Activated effector memory CD4-positive, alpha-beta T cell treated with anti-CD3 and anti-CD28 coated beads, Interleukin-2, amount 50 U/mL, for 16 hours (primary cell): ENCODE data around the gene GRAMD2A.

ENCODE experiments used
- DNase-seq: peaks from one replicate; pipeline ENCODE4 v3.0.0-alpha.2; 2020

Gene GRAMD2A

DNA sequence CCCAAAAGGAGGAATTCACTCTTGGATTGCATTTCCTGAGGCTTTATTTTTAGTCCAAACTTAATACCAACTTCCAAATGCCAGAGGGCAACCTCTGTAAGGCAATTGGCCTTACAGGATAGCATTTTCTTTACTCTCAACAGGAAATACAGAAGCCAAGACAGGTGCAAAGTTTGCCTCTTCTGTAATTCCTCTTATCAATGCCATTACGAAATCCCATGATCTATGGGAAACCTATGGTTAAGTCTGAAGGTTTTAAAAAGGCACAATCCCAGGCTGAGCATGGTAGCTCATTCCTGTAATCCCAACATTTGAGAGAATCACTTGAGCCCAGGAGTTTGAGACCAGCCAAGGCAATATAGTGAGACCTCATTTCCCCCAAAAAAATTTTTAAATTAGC lies 18.5 kb upstream of the GRAMD2A start:
- no peak for DNase-seq

DNA sequence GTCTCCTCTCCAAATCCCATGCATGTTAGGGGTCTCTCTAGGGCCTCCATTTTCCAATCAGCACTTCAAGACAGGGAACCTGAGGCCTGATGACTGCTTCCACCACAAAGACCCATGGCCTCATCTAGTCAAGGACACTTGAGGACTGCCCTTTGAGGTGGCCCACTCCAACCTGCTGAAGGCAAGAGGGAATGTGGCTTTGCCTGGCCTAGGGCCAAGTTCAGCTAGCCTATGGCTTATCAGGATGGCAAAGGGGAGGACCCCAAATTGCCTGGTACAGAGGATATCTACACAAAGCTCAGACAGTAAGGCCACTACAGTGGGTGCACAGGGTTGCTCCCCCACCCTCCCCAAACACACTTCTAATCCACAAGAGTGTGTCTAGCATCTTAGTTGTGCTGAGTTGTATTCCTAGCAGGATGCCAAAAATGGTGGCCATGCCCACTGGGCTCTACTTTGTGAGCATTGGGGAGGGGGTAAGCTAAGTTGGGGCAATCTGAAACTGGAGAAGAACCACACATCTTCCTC lies 10.0 kb upstream of the GRAMD2A start:
- no peak for DNase-seq

DNA sequence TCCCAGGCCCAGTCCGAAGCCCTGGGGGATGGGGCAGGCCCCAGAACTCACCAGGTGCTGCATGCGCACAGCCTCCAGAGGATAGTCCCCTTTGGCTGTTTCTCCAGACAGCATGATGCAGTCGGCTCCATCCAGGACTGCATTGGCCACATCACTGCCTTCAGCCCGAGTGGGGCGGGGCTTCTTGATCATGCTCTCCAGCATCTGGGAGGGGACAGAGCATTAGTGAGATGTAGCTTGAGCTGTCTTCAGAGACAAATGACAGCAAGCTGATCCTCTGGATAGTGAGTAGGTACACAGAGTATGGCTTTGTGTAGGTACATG lies 9.1 kb upstream of the GRAMD2A start:
- no peak for DNase-seq

DNA sequence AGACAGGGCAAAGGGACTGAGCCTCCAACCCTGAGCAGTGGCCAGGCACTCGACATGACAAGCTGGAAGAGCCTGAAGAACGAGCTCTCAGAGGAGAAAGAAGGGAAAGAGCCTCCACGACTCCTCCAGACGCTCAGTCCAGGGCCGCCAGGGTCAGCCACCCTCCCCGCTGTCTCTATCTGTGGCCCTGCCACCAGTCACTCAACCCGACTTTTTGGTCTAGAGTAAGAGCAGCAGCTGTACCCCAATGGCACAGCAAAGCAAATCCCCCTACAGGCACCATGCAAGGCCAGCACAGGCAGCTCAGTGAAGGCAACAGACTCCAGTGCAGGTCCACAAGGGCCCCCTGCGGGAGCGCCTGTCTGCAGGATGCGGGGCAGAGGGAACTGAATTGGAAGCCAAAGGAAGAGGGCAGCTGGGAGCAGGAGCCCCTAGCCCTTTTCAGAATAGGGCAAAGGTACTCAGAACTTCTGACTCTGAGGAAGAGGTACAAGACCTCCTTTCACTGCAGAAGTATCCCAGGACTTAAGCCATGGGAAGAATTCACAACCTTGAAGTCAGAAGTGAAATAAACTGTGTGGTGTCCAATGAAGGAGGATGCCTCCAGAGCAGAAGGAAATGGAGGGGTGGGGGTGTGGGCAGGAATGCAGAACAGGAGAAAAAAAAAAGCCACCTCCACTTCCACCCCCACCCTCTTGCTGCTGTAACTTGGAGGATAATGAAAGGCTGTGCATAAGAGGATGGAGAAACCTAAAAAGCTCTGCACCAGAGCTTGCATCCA lies 8.5 kb upstream of the GRAMD2A start:
- DNase-seq, result no peak

DNA sequence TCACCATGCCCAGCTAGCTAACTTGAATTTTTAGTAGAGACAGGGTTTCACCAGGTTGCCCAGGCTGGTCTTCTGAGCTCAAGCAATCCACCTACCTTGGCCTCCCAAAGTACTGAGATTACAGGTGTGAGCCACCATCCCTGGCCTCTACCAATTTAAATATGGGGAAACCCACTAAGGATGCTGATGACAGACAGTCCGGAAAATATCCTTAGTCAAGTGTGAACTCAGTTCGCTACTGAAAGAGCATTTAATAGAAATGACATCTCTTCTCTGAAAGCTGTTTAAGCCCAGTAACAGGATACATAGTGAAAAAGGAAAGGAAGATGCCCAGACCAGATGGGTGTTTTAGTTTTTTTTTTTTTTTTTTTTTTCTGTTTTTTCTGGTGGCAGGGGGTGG lies 7.7 kb upstream of the GRAMD2A start:
- no peak for DNase-seq

DNA sequence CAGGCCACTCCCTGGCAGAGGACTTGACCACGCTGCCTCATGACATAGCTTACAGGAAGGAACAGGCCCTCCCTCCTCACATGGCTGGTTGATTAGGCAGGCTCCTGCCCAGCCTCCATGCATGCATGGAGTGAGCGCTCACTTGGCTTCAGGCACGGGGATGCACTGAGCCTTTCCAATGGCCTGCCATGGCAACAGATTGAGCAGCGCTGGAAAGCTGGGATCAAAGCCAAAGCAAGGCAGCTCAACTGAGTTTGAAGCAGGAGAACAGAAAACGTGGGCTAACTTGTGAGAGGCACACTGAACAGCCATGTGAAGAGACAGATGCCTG lies 5.9 kb upstream of the GRAMD2A start:
- no peak for DNase-seq

DNA sequence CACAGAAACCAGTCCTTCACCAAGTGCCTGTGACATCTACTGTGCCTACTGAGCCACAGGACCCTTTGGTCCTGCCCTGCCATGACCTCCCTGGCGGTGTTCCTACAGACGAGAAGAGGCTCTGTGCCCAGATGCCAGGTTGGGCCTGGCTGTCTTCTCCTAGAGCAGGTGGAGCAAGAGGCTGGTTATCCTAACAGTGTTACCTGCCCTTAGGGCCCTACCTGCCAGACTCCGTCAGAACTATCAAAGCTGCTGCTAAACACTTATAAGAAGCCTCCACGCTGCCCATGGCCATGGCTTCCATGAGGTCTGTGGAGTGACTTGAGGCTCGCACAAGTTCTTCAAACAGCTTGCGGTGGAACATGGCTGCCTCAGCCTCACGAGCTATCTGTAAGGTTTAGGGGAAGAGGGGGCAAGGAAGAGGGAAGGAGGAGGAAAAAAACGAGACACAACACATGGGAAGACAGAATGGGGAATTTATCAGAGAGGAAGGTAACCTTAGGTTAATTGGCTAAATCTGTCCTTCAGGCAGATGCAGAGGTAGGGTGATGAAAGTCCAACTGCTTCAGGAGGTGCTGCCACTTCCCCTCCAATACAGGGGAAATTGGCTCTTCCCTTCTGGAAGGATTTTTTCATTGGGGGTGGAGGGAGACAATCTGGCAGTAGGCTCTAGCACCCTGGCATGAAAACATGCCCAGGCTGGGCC lies 5.4 kb upstream of the GRAMD2A start:
- DNase-seq, result no peak

DNA sequence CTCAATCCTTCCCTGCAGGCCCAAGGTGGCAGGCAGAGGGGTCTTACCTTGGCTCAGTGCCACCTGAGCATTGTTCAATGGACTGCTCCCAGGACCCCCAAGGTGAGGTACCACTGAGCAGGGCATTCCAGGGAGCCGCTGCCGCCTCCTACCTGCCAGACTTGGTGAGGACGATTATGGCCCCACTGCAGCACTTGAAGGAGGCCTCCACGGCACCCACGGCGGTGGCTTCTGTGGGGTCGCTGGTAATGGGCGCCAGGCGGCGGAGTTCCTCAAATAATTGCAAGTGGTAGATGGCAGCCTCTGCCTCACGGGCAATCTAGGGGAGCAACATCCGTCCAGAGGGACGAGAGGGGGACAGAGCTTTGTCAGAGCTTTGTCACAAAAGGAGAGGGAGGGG lies 4.7 kb upstream of the GRAMD2A start:
- DNase-seq, result no peak

DNA sequence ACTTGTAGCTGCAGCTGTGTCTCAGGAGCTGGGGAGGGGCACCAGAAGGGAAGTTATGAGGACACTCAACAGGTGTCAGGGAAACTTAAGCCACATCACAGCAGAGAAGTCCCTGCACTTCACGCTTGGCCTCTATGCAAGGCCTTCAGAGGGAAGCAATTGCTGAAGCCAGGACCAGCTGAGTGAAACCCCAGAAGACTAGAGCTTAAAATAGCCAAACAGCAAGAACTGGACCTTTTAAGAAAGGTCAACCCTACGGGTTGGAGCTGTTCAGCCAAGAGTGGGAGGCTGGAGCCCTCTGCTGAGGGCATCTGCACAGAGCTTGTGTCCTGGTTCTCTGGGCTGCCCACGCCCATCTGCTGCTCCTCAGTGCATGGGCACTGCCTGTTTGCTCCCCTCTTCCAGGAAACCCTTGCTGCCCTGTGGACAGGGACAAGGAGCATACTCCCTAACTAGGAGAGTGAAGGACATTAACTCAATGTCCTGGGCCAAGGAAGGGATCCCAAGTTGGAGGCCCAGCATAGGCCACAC lies 3.9 kb upstream of the GRAMD2A start:
- DNase-seq, result no peak

DNA sequence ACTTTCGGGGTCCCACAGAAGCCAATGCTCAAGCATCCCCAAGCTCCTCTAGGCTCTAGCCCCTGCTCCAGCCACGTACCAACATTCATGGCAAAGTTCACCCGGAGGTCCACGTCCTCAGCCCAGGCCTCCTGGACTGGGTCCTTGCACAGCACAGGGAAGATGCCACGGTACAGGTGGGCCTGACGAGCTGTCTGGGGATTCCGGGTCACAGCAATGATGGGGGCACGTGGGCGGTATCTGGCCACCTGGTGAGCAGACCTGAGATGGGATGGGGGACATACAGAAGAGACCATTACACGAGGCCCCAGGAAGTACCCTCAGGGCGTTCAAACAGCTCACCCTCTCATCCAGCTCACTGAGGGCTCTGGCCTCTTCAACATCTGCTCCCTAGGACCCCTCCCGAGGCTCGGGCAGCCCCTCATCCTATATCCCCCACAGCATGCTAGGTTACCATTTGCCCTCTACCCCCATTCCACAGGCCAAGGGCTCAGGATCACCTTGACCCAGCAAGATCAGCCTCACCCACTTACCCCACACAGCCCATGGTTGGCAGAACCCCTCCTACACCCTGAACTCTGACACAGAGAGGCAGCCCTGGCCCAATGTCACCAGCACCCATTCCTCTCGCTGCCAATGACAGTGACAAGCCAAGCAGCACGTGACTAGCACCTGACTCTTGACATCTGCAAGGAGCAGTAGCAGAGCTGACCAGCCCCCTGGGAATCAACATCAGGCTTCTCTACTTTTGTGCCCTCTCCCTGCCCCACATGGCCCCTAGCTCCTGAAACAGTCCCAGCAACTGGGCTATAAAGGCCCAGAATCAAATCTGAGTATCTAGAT lies 3.0 kb upstream of the GRAMD2A start:
- DNase-seq, result no peak

DNA sequence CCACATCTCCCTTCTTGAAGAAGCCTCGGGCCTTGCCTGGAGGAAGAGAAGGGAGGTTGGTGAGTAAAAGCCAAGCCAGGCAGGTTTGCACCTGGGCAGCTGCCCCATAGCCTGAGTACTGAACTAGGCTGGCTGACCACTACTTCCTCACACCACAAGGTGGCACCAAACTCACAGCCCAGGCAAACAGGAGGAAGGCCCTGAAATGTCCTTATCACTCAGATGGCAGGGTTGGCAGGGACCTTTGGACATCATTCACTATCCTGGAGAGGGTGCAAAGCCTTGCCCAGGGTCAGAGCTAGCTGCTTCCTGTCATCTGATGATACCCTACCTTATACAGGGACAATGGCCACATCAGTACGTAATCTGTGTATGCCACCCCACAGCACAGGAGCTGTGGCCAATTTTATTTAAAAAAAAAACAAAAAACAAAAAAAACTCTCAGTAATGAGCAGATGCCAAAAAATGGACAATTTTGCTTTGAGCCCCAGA lies 2.2 kb upstream of the GRAMD2A start:
- peak; percentile 89 for DNase-seq

DNA sequence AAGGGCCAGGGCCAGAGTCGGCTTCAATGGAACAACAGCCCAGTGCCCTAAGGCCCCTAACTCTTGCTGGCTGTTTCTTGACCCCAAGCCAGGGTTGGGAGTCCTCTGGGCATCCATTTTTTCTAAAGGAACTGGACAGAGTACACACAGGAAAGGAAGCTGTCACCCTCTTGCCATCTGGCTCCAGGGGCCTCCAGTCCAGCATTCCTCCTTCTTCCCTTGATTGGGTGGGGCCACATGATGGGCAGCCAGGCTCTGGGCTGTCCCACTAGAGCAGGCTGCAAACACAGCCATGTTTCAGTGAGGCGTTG lies 1.6 kb upstream of the GRAMD2A start:
- DNase-seq, result no peak

DNA sequence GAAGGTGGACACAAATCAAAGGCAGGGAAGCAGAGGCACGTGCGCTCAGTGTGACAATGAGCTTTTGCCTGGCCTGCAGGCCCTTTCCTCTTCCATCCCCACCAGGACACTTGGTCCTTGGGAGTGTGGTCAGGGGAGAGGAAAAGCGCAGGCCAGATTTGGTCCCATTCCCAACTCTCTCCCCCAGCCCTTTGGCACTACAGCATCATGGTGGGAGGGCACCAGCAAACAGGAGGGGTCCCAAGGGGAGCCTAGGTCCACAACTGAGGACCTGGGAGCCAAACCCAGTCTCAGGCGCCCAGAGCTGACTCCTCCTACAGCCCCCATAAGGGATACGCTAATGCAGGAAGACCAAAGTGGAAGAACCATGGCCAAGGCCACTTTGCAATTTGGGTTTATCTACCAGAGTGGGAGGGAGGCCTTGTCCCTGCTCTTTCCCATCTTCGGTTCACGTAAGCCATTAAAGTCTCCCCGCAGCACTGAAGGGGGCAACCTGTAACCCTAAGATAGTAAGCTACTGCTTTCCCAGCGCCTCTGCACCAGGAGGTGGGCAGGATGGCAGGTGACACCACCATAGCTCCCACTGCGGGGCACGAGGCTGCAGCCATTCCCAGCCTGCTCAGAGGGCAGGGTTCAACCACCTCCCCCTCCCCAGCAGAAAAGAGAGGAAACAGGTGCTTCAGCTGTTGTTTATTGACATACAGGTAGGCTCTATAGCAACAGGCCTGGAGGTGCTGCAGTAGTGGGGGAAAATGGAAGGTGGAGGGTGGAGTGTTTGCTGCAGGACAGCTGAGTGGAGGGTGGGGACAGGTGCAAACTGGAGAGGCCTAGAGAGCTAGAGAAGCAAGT lies 993 bp upstream of the GRAMD2A start:
- no peak for DNase-seq

DNA sequence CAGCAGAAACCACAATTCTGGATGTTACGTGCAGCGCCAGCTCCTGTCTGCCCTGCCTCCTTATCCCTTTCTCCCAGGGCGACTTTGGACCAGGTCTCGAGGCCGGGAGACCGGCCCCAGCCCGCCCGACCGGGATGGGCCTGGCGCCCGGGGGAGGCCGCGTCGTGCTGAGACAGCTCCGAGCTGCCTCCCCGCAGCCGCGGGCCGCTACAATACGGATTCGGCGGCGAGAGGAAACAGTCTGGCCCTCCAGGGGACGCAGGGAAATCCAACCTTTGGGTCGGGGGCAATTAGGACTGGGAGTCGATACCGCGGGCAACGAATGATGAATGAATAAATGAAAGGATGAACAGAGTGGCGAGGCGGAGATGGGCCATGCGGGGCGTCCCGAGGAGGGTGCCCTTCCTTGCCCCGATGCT lies 537 bp downstream of the GRAMD2A start:
- DNase-seq, result no peak

DNA sequence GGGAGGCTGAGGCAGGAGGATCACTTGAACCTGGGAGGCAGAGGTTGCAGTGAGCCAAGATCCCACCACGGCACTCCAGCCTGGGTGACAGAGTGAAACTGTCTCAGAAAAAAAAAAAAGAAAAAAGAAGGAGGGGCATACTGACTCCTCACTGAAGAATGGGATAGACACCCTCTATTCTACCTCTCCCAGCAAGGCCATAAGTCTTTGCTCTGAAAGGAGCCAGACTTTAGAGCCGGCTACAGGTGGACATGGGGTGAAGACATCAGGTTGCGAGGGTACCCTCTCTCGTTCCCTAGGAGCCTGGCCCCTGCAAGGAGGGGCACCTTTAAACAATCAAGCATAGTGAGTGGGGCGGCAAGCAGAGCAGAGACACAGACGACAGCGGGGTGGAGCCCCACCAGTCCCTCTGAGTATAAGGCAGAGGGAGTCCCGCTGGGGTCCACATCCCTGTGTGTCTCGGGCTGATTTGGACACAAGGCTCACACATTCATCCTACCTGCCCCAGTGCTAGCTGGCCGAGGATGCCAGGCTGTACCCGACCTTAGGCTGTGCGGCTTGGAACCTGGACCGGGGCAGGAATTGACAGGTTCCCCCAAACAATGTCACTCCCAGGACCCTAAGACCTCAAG lies 1.1 kb downstream of the GRAMD2A start:
- no peak for DNase-seq

DNA sequence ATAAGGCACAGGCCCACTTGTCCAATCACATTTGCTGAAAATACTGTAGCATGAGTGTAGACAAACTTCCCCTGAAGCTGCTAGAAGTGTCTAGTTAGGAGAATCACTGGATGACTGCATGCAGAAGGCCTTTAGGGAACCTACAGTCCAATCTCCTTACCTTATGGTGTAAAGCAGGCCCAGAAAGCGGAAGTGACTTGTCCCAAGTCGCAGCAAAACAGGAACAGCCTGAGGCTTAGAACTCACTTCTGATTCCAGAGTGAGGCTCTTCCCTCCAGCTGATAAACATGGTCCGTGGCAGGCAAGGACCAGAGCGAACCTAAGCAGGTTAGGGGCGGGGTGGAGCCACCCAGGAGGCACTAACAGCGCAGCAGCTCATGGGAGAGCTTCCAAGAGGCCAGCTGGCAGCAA lies 2.5 kb downstream of the GRAMD2A start:
- DNase-seq, result no peak

DNA sequence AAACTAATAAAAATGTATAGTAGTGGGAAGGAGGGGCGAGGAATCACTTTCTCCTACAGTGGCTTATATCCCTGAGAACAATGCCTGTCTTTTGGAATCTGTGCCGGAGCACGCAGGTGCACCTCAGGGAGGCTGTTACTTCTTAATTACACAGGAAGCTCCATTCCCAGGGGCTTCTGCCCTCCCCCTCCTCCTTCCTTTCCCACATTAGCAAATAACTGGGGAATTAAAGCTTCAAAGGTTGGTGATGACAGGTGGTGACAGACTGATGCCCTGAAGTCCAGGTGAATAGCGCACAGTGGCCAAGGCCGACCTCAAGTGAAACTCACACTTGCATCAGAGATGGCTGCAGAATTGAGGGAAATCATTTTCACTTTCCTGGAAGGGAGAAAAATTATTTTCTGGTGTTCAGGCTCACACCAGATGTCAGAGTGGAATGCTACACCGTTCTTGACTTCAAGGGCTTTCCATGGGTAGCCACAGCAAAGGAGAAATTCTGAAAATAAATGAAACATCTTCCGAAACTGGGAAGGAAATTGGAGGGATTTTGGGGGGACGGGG lies 3.7 kb downstream of the GRAMD2A start:
- no peak for DNase-seq

DNA sequence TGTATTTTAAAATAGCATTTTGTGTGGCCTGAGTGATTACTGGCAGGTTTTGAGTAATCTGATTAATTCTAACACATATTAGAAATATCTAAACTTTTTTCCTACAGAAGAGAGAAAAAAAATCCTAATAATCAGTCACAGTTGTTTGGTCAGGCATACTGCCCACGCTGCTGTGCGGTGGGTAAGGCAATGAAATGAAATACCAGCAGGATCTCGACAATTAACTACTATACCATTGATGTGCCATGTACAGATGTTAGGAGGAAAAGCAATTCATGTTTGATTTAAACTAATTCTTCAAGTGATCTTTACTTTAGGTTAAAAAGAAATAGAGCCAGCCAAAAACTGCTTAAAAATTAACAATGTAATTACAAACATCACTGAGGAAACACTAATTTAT lies 5.2 kb downstream of the GRAMD2A start:
- DNase-seq, result no peak

DNA sequence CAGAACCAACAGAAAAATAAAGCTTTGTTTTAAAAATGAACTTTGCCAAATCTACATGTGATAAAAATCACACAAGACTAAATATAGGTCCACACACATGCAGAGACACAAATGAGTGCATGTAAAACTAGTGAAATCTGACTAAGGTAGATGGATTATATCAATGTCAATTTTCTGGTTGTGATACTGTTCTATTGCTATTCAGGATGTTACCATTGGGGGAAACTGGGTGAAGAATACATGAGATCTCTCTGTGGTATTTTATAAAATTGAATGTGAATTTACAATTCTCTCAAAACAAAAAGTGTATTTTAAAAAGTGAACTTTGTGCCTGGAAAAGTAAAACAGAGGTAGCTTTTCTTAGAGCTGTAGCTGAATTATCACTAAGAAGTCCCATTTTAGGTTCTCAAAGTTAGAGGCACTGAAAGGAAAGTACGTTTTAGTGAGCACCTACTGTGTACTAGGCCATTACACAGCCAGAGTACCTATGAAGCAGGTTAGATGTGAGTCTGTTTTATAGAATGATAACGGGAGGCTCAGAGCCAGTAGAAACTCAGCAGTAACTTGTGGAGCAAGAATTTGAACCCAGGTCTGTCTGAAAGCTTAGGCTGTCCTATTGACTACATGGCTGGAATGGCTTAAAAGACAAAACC lies 8.2 kb downstream of the GRAMD2A start:
- DNase-seq, result no peak

DNA sequence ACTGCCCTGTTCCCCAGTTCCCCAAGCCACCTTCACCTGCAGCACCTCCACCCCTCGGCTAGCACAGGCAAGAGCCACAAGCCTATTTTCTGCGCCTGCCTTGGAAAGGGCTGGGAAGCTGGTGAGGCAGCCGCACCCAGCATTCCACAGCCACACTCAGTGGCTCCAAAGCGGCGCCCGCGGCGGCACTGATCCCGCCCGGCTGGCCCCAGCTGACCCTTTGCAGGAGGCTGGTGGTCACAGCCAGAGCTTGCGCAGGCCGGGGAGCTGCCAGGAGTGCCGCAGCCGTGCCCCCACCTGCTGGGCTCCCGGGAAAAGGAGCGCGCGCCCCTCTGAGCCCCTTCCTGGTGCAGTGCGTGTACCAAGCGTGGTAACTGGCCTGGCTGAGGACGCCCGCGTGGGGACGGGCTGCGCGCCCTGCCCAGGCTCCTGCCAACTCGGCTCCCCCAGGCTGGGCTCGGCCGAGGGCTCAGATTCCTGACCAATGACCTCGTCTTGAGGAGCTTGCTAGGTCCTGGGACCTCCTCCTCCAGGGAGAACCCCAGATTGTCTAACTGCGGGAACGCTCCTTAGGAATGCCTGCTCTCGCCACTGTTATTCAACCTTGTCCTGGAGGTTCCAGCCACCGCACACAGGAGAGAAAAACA lies 13.3 kb downstream of the GRAMD2A start:
- peak; percentile 31 for DNase-seq

DNA sequence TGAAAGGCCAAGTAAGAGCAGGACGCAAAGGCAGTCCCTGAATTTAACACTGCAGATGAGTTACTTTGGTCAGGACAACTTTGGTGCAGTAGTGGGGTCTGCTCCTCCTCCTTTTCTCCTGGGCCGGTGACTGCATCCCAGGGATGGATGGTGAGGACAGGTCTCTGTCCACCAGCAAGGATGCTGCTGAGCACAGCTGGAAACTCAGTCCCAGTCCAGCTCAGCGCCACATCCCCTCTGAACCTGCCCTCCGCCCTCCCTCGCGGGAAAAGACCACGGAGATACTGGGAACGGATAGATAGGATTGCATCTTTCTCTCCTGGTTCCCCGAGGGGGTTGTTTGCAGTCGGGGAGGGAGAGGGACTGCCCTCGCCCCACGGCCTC lies 13.8 kb downstream of the GRAMD2A start:
- DNase-seq, result no peak
